NCI-H345 treated with DMSO at 0.1 percent for 48 hours (cell line): ENCODE measurements around the gene ERAP2.

Experiments used
- DNase-seq: peaks from one replicate; lab custom pipeline; 2025; ENCODE audit not compliant: unreplicated experiment; lab: John Stamatoyannopoulos, UW

ERAP2 gene

DNA sequence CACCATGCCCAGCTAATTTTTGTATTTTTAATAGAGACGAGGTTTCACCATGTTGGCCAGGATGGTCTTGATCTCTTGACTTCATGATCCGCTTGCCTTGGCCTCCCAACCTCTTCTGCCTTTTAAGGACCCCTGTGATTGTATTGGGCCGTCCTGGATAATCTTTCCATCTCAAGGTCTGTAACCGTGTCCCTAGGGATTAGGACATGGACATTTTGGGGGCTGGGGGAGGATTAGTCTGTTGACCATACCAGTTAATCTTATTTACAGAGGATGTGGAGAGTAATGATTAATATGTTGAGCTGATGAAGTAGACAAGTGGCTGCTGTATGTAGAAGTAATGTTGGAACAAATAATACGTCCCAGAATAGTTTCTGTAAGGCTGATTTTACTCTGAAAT lies 82.7 kb downstream of the ERAP2 start:
- no peak for DNase-seq

DNA sequence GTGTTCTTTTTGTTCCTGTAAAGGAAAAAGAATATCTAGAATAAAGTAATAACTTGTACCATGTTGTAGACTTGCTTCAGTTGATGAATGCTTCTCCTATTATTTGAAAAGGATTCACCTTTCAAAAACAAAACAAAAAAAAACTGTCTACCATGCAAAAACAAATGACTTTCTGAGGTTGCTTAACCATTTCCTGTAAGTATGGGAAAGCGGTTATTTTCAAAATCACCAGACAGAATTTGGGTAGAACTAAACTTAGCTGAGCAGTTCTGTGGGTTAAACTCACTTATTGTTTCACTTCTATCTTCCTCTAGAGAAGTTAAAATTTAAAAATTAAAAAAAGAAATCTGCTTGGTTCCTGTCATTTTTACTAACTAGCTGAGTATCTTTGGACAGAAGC lies 84.8 kb downstream of the ERAP2 start:
- no peak for DNase-seq

DNA sequence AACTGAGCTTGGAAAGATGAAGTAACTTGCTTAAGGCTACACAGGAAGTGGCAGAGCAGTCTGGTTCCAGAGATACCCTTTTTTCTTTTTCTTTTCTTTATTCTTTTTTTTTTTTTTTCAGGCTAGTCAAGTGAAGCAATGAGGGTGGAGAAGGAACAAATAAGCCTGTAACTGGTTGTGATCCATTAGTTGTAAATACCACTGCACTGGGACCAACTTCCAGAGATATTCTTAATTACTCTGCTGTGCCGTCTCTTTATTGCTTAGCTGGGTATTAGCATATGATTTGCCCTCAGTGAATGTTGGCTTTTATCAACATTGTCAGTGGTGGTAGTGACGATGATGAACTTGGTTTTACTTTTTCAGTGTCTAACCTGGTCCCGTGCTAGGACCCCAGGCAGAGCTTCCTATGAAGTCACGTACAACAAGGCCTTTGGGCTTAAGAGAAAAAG lies 86.3 kb downstream of the ERAP2 start:
- no peak for DNase-seq

DNA sequence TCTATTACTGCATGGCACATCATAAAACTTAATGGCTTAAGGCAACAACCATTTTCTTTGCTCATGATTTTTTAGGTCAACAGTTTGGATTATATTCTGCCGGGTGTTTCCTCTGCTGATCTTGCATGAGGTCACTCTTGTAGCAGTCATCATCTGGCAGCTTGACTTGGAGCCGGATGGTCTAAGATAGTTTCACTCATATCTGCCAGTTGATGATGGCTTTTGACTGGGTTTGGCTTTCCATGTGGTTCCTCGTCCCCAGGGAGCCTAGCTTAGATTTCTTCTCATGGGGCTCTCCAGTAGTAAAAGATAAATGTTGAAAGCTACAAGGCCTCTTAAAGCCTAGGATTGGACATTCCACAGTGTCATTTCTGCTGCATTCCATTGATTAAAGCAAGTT lies 87.0 kb downstream of the ERAP2 start:
- DNase-seq = no peak

DNA sequence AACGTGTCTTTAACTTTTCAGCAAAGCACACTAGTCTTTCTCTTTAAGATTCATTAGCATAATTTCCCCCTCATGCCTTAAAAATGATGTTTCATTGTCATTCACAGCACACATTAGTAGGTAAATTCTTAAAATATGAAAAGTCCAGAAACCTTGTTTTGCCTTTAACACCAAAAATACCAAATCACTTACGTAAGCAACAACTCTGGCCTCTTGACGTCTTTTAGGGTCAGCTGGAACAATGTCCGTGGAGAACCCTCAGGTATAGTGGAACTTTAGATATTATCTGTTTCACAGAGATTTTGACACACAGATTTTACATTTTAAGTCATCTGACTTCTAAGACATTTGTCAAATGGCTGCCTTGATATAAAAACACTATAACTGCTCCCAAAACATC lies 90.5 kb downstream of the ERAP2 start:
- DNase-seq = no peak

DNA sequence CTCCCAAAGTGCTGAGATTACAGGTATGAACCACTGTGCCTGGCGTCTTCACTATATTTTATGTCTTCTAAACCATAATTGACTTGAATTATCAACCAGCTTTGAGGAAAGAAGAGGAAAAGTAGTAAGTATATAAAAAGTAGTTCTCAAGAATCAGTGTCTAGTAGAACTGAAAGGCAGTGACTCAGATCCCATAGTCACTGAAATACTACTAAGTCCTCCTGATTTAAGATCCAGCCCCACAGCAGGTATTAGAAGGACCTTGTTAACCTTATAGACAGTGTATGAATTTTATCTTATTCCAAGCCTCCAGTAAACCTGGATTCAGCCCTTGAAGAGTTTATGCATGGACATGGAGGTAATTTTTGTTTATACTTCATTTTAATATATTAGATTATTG lies 91.1 kb downstream of the ERAP2 start:
- DNase-seq = no peak

DNA sequence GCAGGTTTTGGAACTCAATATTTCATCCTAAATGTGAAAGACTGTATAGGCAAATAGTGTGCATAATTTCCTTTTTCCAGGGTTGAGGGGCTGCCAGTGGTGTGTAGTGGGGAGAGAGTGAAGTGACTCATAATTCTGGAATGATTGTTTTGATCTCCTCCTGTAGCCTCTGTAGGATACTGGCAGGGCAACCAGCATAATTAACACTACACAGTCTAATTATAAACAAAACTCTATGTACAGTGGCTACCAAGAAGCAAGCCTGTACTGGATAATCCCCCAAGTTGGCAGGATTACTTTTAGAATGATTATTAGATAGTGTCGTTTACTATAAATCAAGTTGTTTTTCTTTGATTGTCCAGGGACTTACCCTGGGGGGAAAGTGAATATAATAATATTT lies 91.8 kb downstream of the ERAP2 start:
- DNase-seq = no peak

DNA sequence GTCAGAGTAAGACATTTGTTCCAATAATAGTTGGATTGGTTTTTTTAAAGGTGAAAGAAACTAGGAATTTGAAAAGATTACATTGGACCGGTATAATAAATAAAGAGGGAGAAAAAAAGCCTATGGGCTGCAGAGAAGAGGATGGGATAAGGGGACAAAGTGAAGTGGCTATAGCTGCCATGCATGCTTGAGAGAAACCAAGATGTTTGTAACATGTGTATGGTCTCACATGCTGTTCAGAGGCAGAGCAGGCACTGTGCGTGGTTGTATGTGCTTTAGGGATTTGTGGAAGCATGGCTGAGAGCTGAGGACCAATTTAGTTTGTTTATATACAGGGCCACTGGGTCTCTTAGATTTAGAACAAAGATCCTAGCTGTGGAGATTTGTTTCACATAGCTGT lies 92.3 kb downstream of the ERAP2 start:
- no peak for DNase-seq
